Activated CD8-positive, alpha-beta memory T cell treated with anti-CD3 and anti-CD28 coated beads, Interleukin-2, amount 50 U/mL, for 1 hour (primary cell): ENCODE data around the gene NT5C1A.
A peak's percentile ranks its signal among the peaks of the same experiment; 100 is the strongest.

Experiments used
- DNase-seq: peaks from one replicate; pipeline ENCODE4 v3.0.0-alpha.2; 2020; ENCODE audit errors: extremely low read depth

NT5C1A gene

GRCh38 chr1:39671793-39672550, at the start of gene NT5C1A:
Gene NT5C1A, minus strand, starts transcription at chr1:39672107. Its CDS starts 69 bp downstream, at chr1:39672038.
- no peak for DNase-seq

GRCh38 chr1:39721664-39722063, 49.8 kb upstream of the NT5C1A start:
- no peak for DNase-seq

DNA sequence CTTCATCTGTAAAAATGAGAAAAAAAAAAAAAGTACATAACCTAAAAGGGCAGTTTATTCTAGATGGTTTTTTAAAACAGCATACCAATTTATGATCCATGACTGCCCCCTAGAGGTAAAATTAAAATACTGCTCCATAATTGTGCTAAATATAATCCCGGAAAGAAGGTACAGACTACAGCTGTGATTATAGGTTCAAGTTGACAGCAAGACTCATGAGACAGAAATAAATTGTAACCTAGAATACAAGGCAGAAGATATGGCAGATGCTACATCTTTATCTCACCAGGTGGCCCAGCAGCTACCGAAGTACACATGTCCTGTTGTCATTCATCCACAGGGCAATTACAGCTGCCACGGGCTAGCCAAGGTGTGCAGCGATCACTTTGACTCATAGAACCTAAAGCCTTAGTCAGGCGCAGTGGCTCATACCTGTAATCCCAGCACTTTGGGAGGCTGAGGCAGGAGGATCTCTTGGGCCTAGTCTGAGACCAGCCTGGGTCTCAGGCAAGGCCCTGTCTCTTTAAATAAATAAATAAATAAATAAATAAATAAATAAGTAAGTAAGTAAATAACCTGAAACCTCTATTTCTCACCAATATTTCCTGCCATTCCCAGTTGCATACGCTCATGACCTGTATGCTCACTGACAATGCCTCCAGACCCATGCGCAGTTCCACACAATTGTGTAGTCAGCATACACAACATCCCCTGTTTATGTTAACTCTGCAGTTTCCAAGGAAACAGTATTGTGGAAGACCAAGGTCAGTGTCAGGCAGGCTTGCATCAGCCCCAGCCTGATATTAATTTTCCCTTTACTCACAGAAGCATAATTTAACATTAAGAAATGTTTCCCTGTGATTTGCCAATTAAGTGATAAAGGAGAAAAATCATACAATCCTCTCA, 48.4 kb upstream of the NT5C1A start:
- no peak for DNase-seq

GRCh38 chr1:39717809-39718208, 45.9 kb upstream of the NT5C1A start:
- no peak for DNase-seq

- DNase-seq = no peak
Measured at GRCh38 chr1:39713557-39713956, 41.6 kb upstream of the NT5C1A start.

DNA sequence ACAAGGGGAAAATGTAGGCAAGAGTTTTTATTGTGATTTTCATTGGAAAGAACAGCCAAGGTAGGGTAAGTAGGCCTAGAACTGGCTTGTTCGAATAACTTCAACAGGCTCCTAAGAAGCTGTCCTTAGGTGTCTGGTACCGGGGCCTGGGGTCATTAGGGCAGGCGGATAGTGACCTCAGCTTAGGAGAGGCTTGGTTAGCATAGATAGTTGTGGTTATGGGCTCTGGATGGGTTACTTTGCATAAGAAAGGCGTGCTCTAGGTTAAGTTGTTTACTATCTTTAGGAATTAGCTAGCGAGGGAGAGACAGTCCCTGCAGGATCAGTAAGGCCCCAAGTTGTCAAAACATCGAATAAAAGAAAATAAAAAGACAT, 40.0 kb upstream of the NT5C1A start:
- no peak for DNase-seq

GRCh38 chr1:39711104-39711965, 39.4 kb upstream of the NT5C1A start:
- DNase-seq = no peak

GRCh38 chr1:39707506-39707905, 35.6 kb upstream of the NT5C1A start:
- DNase-seq = no peak

DNA sequence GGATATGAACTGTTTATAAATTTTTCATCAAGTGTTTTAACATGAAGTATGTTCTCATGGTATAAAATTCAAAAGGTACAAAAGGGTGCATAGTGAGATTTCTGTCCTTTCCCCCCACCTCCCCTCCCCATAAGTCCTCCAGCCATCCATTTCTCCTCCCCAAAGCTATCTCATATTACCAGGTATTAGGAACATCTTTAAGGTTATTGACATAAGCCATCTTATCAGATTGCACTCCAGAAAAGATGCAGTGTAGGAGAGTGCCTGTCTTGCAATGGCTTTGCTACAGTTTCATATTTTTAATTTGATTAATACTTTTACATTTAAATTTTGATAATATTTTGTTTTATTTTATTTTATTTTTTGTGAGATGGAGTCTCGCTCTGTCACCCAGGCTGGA, 32.9 kb upstream of the NT5C1A start:
- no peak for DNase-seq

GRCh38 chr1:39701049-39701439, 29.1 kb upstream of the NT5C1A start:
- DNase-seq = no peak

- no peak for DNase-seq
Measured at GRCh38 chr1:39700348-39700747, 28.4 kb upstream of the NT5C1A start.

DNA sequence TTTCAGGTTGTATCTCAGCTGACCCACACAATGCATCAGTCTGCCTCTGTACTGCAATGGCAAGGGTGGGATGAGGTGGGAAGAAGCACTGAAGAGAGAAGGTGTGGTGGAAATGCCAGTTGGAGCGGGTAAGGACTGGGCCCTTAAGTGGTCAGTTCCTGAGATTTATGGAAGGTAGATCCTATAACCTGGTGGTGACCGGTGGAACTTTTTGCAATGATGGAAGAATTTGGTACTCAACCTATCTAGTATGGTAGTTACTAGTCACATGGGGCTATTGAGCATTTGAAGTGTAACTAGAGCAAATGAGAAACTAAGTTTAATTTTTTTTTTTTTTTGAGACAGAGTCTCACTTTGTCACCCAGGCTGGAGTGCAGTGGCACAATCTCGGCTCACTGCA, 27.5 kb upstream of the NT5C1A start:
- DNase-seq = no peak

GRCh38 chr1:39698568-39698967, 26.7 kb upstream of the NT5C1A start:
- DNase-seq = no peak

DNA sequence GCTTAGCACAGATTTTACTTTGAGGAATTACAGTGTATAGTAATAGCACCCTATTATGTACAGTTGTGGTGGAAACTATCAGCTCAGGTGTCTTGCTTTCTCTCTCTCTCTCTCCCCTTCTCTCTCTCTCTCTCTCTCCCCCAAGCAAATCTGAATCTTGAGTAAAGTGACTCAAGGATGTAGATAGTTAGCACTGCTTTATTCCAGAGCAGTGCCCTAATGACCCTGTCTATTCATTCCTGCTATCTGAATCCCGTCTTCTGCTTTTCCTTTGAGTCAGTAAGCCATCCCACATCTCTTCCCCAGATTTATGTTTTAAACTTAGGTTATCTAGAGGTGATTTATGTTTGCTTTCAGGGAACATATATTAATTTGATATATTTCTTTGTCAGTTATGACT, 24.5 kb upstream of the NT5C1A start:
- DNase-seq = no peak

GRCh38 chr1:39695016-39695415, 23.1 kb upstream of the NT5C1A start:
- DNase-seq = no peak

DNA sequence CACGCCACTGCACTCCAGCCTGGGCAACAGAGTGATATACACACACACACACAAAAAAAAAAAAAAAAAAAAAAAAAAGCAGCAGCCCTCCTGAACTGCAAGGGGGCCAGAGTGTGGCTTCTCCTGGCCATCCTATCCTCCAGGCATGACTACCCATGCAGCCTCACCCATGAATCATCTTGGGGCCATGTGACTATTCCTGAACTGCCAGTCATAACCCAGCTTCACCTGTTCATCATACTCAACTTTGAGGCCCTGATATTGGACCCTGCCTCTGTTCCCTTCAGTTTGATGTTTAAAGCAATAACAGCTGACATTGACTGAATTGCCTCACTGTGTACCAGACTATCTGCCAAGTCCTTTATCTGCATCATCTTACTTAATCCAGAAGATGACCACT, 22.1 kb upstream of the NT5C1A start:
- DNase-seq = no peak

DNA sequence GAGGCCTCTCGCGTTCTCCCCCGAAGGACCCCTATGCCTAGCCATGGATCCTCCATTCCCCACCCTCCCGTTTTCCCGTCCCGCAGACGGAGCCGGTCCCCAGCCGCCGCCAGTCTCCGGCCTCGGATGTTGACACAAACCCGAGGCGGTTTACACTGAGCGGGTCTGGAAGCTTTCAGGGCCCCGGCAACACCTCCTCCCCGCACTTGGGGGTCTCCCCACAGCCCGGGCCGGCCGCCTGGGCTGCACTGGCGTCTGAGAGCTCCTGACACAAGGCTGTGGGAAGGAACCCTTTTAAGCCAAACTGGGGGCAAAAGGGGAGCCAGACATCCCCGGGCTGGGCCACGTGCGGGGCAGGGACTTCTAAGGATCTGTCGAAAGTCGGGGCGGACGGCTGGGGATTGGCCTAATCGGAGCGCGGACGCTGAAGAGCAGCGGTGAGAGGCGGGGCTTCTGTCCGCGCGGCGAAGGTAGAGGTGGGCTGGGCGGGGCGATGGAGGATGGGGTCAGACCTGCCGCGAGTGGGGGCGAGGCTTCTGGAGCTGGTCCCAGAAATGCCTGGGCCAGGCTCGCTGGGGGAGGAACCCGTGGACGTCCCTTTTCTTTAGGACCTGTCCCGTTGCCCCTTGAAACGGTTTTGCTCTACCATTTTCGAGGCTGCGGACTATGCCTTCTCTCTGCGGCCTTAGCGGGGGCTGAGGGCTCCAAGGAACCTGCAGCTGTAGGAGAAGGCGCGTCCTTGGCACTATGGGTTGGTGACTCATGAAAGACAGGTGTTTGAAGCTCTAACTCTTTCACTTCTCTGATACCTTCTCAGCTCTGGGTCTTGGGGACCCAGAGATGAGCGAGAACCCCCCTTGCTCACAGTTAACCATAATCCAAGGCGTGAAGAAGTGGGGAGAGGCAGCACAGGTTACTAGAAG, 20.5 kb upstream of the NT5C1A start:
- no peak for DNase-seq

DNA sequence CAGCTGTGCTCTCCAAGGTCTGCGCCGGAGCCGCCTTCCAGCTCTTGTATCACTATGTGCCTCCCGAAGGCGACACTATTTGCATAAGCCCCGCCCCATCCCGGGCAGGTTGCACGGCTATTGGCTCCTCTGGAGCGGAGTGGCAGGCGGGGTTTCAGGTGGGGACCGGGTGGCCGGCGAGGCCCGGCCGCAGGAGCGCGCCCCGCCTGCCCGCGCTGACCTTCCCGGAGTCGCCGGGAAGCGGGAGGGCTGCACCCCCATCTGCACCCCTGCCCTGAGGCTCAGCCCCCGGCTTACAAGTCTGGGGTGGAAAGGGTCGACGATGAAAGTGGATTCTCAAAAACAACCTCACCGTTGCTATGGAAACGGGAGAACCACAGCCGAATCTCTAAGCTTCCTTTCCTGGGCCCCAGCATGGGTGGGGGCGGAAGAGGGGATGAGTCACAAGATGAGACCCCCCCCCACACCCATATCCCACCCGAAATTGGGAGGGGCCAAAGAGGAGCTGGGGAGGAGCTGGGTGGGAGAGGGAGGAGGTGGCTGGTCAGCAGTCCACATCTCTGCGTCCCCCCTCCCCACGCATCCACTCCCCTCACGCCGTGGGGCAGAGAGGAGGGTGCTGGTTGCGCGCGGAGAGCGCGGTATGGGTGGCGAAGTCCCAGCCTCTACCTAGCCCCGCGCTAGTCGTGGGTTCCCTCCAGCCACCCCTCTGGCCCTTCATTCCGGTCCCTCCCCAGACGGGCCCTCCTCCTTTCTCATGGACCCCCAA, 19.7 kb upstream of the NT5C1A start, which contains the start of gene HPCAL4:
Gene HPCAL4 (minus strand): TSS at position 51 of the 769 bp plus-strand sequence. CDS start 6,830 bp downstream, outside the sequence.
- DNase-seq = peak; percentile 81

GRCh38 chr1:39690794-39691382, 19.0 kb upstream of the NT5C1A start:
- no peak for DNase-seq

DNA sequence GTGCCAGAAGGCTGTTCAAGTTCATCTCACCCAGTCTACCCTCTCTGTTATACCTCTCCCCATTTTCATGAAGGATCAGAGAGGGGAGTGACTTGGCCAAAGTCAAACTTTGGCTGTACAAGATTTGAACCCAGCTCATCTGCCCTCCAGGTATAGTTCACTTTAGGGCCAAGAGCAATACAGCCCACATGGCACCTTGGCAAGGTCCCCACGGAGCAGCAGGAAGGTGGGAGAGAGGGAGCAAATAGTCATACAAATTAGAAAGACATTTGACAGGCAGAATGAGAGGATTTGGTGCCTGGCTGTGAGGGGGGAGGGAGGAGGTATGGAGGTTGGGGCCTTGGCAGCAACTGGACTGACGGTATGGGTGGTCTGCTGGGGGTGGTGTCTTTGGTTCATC, 18.3 kb upstream of the NT5C1A start:
- no peak for DNase-seq
